MV-4-11 (cell line): ENCODE measurements around the gene RAB26.

ENCODE experiments used
- DNase-seq: peaks from one replicate; lab custom pipeline; 2025; lab: John Stamatoyannopoulos, UW

The RAB26 gene

GRCh38 chr16:2178321-2179106 lies 30.1 kb downstream of the RAB26 start:
- no peak for DNase-seq

- DNase-seq: no peak
These were observed 30.7 kb downstream of the RAB26 start for GRCh38 chr16:2179107-2179501.

GRCh38 chr16:2179576-2179975 lies 31.2 kb downstream of the RAB26 start:
- no peak for DNase-seq

- no peak for DNase-seq
These were observed 32.0 kb downstream of the RAB26 start for GRCh38 chr16:2180461-2180860.

DNA sequence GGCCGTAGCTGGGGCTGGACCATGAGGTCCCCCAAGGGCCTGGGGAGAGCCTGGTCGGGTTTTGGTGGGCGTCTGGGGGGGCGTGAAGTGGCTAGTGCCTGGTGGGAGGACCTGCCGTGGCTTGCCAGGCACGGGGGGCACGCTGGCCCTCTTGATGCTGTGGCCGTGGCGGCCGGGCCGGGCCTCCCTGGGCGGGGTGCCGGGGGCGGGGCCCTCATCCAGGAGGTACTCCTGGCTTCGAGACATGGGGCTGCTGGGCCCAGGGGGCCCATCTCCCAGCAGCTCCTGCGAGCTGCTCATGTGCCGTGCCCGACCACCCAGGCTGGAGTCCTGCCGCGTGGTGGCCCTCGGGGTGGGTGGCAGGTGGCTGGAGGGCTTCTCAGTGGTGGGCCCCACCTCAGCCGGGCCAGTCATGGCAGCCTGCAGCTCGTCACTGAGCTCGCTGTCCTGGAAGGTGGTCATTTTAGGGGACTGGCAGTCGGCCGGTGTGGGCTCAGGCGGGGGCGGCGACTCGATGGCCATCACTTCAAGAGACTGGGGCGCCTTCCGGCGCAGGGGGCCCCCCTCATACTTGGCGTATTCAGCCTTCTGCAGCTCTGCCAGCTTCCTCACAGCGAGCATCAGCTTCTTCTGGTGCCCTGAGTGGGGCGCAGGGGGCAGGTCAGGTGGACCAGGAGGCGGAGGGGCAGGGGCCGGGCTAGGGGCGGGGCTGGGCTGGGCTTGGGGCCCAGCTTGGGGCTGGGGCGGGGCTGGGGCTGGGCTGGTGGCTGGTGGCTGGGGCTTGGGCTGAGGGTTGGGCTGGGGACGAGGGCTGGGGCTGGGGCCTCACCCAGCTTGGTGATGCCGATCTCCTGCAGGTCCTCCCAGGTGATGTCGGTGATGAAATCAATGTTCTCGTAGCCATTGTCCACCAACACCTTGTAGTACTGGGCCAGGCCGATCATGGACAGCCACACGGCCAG lies 32.8 kb downstream of the RAB26 start:
- DNase-seq: no peak

- no peak for DNase-seq
These were observed 33.5 kb downstream of the RAB26 start for GRCh38 chr16:2181952-2182351.

DNA sequence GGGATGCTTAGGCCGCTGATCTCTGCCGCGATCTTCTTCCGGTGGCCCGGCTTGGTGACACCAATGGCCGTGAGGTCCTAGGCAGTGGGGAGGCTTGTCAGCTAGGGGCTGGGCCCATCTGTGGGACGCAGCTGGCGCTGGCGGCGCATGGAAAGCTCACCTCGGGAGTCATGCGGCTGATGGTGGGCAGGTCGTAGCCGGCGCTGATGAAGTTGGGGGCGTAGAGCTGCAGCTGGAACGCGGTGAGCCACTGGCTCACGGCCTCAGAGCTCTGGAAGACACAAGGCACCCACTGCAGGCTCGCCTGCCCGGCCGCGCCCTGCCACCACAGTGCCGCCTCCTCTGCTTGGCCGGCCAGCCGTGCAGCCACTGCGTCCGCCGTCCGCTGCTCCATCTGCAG lies 35.2 kb downstream of the RAB26 start:
- DNase-seq: no peak

GRCh38 chr16:2184346-2184745 lies 35.9 kb downstream of the RAB26 start:
- no peak for DNase-seq

DNA sequence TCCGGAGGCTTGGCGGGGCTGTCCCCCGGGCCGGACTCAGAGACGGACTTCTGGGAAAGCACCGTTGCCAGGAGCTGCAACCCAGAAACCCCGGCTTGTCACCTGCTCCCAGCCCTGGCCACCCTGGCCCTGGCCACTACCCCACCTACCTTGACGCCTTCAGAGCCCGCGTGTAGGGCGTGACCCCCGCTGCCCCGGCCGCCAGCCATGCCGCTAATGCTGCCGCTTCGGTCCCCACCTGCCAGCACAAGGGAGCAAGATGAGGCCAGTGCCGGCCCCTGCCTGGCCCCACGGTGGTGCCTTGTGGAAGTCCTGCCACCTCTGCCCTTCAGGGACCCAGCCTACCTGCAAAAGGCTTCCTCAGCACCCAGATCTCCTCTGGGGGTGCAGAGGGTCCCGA lies 36.5 kb downstream of the RAB26 start:
- no peak for DNase-seq

GRCh38 chr16:2186064-2186463 lies 37.6 kb downstream of the RAB26 start:
- no peak for DNase-seq

- no peak for DNase-seq
These were observed 38.1 kb downstream of the RAB26 start for GRCh38 chr16:2186505-2186904.

- no peak for DNase-seq
These were observed 38.8 kb downstream of the RAB26 start for GRCh38 chr16:2187212-2187611.

GRCh38 chr16:2188395-2188794 lies 40.0 kb downstream of the RAB26 start:
- DNase-seq: no peak

- no peak for DNase-seq
These were observed 40.9 kb downstream of the RAB26 start for GRCh38 chr16:2189252-2189893.

DNA sequence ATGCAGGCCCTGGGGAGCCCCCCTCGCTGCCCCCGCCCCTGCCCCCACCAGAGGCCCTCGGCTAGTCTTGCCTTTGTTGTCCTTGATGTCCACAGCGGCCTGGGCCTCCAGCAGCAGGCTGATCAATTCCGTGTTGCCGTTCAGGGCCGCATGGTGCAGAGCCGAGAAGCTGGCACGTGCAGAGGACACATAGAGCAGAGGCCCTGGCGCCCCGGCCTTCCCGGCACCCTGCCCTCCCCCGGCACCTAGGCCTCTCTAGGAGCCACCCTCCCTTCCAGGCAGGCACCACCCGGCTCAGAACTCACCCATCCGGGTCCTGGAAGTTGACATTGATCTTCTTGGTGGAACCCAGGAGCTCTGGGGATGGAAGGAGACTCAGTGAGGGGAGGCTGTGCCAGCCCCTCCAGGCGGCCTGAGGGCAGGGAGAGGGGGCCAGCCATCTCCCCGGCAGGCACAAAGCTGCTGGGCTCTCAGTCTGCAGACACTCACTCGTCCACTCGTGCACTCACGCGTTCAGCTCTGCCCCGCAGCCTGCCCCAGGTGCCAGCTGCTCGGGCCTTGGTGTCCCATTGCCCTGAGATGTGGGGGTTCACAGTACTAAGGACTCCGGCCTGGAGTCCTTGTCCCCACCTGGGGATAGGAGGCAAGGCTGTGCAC lies 41.7 kb downstream of the RAB26 start:
- no peak for DNase-seq

- no peak for DNase-seq
These were observed 42.4 kb downstream of the RAB26 start for GRCh38 chr16:2190659-2191445.

GRCh38 chr16:2191446-2191706 lies 43.0 kb downstream of the RAB26 start:
- no peak for DNase-seq

GRCh38 chr16:2194166-2194834 lies 45.9 kb downstream of the RAB26 start:
- DNase-seq: no peak

GRCh38 chr16:2194852-2195321 lies 46.5 kb downstream of the RAB26 start:
- no peak for DNase-seq

DNA sequence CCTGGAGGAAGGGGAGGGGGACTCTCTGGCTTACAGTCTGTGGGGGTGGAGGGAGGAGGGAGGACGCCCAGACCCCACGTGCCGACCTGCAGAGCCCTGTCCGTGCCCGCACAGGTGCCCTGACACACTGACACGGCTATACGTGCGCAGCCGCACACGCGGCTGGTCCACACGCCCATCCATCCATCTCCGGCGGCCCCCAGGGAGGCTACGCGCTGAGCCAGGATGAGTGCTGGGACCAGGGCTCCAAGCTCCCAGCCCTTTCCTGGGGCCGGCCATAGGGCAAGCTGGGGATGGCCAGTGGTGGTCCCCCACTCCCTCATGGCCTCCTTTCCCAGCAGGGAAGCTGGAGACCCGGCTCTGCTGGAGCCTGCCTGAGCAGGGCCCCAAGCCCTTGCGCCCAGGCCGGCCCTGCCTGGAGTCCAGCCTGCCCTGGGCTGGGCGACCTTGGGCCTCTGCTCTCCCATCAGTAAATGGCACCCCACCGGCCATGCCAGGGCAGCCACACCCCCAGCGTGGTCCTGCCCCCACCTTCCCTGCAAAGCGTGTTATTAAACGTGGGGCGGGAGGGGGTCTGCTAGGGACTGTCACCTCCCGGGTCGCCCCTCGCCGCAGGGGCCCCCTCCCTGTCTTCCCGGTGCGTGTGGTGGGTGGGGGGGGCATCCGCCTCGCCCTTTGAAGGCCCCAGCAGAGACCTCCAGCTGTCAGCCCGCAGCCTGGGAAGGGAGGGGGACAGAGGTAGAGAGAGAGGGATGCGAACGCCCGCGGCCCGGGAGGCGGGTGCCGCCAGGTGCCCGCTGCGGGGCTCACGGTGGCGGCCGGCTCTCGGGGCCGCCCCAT lies 47.1 kb downstream of the RAB26 start:
- DNase-seq: no peak
